Stimulated activated CD4-positive, alpha-beta T cell treated with anti-CD3 and anti-CD28 coated beads, Interleukin-12 subunit alpha, Interleukin-12 subunit beta, amount 100 ng/mL, for 4 hours (primary cell): ENCODE measurements around the gene DOP1B.

ENCODE experiments used
- DNase-seq: peaks from one replicate; pipeline ENCODE4 v3.0.0-alpha.2; 2020

DOP1B gene

GRCh38 chr21:36205962-36206361 is 49.3 kb downstream of the DOP1B start:
- DNase-seq, result no peak
